Measurements from ENCODE around the gene PYCR2. TPM values are rescaled to one million over a fixed set of nuclear protein-coding genes. Genes with fewer than 3 reads are reported as not detected.
A peak's percentile ranks its signal among the peaks of the same experiment; 100 is the strongest.
"Not testable (repeated sequence)": the region's sequence is repeated elsewhere in the genome, so short reads cannot be mapped to it uniquely, and the experiment has no call there.

PYCR2 gene
- total RNA-seq, 2 experiments from 2014 or later, result 122 to 126 TPM

- ATAC-seq (no peak), DNase-seq (no peak)
- Mint-ChIP-seq H3K27me3 (ENCODE audit: low read depth) (peaks cover 10% of the 10 kb centered on the region), H3K36me3 (ENCODE audit: low read depth) (no peaks in the 10 kb centered on the region), H3K27ac (no peak overlapping the region), H3K9me3 (ENCODE audit: insufficient read depth) (no peaks in the 10 kb centered on the region), H3K4me3 (no peak overlapping the region), H3K4me1 (ENCODE audit: low read depth) (peaks cover 6% of the 10 kb centered on the region)
- CTCF ChIA-PET, result interaction anchor here (0.8 kb wide), 1 partner anchor 23 kb away, joined by 3 read pairs; no protein-coding TSS in a partner anchor
- POLR2A ChIA-PET, result no interaction called here
These were observed 35.7 kb downstream of the PYCR2 start for GRCh38 chr1:225888289-225888897.

- H3K27me3 Mint-ChIP-seq (ENCODE audit: low read depth), result peaks cover 13% of the 10 kb centered on the region
- H3K27ac Mint-ChIP-seq; POLR2A ChIA-PET; CTCF ChIA-PET; H3K36me3 Mint-ChIP-seq (ENCODE audit: low read depth); H3K9me3 Mint-ChIP-seq (ENCODE audit: insufficient read depth); H3K4me3 Mint-ChIP-seq; ATAC-seq; DNase-seq: not testable (repeated sequence)
- H3K4me1 Mint-ChIP-seq (ENCODE audit: low read depth), result peaks cover 11% of the 10 kb centered on the region
These were observed 36.3 kb downstream of the PYCR2 start for GRCh38 chr1:225887554-225888288.

DNA sequence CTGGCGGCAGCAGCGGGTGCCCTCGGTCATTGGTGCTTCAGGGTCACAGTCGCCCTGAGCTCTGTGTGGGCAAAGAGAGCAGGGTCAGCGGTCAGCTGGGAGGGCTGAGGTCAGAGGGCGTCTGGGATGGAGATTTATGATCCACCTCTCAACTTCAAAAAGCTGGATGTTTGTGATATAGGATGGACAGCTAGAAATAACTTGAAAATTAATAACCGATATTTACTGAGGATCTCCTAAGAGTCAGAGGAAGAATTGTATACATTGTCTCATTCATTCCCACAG is 37.1 kb downstream of the PYCR2 start:
- no peak for DNase-seq
- Mint-ChIP-seq H3K4me3 (no peak overlapping the region), H3K4me1 (ENCODE audit: low read depth) (peaks cover 14% of the 10 kb centered on the region), H3K27ac (no peak overlapping the region), H3K9me3 (ENCODE audit: insufficient read depth) (no peaks in the 10 kb centered on the region), H3K27me3 (ENCODE audit: low read depth) (peaks cover 13% of the 10 kb centered on the region), H3K36me3 (ENCODE audit: low read depth) (no peaks in the 10 kb centered on the region)
- CTCF ChIA-PET, result interaction anchor here (1.3 kb wide), 1 partner anchor 10 kb away, joined by 3 read pairs; no protein-coding TSS in a partner anchor
- ATAC-seq, result no peak
- POLR2A ChIA-PET, result no interaction called here

DNA sequence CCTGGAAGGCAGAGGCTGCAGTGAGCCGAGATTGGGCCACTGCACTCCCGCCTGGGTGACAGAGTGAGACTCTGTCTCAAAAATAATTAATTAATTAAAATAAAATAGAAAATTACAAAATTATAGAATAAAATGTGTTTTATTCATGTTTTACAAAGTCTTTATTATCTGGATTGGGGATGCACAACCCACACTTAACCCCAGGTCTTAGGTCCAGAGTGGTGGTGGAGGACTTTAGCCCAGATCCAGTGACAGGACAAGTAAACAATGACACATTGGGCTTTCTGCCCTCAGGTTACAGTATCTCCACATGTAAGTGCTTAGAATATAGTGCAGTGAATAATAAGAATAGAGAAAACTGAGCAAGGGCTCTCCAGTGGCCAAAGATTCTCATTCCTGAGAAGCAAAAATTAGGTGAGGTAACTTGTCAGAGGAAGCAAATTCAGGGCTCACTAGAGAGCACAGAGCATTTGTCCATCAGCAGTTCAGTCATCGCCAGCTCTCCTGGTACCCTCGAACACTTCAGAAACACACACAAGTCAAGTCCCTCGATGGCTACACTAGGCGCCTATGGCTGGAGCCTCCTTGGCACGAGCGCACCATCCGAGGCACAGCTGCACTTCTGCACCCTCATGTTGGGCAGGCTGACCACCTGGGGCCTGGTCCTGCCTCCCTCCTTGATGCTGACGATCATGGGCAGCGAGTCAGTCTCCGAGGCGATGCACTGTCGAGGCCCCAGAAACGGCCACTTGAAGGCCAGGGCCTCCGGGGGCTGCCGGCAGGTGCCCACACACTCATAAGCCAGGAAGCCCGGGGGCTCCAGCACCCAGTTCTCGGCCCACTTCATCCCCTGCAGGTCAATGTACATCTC is 37.7 kb downstream of the PYCR2 start:
- no peaks in the 10 kb centered on the region for H3K9me3 Mint-ChIP-seq (ENCODE audit: insufficient read depth)
- H3K27me3 Mint-ChIP-seq (ENCODE audit: low read depth), result peaks cover 13% of the 10 kb centered on the region
- no peak overlapping the region for H3K4me3 Mint-ChIP-seq
- CTCF ChIA-PET, result interaction anchor here (1.3 kb wide), 1 partner anchor 11 kb away, joined by 3 read pairs; no protein-coding TSS in a partner anchor
- POLR2A ChIA-PET, result no interaction called here
- no peak for ATAC-seq
- DNase-seq, result no peak
- no peak overlapping the region for H3K27ac Mint-ChIP-seq
- H3K4me1 Mint-ChIP-seq (ENCODE audit: low read depth), result peaks cover 15% of the 10 kb centered on the region
- H3K36me3 Mint-ChIP-seq (ENCODE audit: low read depth), result no peaks in the 10 kb centered on the region

- H3K4me3 Mint-ChIP-seq, result no peak overlapping the region
- no peak overlapping the region for H3K27ac Mint-ChIP-seq
- no peaks in the 10 kb centered on the region for H3K9me3 Mint-ChIP-seq (ENCODE audit: insufficient read depth)
- peaks cover 25% of the 10 kb centered on the region for H3K4me1 Mint-ChIP-seq (ENCODE audit: low read depth)
- DNase-seq (no peak), ATAC-seq (no peak)
- peaks cover 6% of the 10 kb centered on the region for H3K36me3 Mint-ChIP-seq (ENCODE audit: low read depth)
- CTCF ChIA-PET, result interaction anchor here (1.1 kb wide), 1 partner anchor 9 kb away, joined by 3 read pairs; no protein-coding TSS in a partner anchor
- H3K27me3 Mint-ChIP-seq (ENCODE audit: low read depth), result peaks cover 10% of the 10 kb centered on the region
- POLR2A ChIA-PET, result interaction anchor here (1.3 kb wide), 1 partner anchor 12 kb away, joined by 4 read pairs; no protein-coding TSS in a partner anchor
These were observed 38.7 kb downstream of the PYCR2 start for GRCh38 chr1:225885336-225885735.

DNA sequence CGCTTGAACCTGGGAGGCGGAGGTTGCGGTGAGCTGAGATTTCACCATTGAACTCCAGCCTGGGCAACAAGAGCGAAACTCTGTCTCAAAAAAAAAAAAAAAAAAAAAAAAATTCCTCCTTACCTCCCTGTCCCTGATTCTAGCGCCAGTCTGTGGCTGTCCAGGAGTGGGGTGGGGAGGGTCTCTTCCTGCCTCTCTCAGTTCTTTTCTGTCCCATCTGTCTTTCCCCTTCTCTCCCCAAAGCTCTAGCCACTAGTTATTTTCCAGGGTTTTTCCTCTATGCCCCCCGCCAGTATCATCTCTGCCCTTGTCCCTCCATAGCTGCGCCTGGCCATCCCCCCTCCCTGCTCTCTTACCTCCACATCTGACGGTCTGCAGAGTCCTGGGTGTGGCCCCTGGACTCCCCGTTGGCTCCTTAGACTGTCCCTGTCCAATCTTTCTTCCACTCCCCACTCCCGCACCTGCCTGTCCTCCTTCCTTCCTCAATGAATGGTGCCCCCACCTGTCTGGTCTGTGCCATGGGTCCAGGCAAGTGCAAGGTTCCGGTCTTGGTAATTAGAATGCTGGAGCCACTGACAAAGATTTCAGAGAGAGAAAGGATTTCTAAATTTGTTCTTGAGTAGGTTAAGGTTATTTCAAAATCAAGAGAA is 40.3 kb downstream of the PYCR2 start:
- H3K27ac Mint-ChIP-seq, result no peak overlapping the region
- ChIA-PET POLR2A (interaction anchor here (0.6 to 5.5 kb wide), 7 partner anchors 14 to 415 kb away, joined by 3 to 50 read pairs (median 6); partner anchors contain the start of genes PYCR2, SDE2 and SRP9), CTCF (interaction anchor here (1.1 to 8.0 kb wide), 8 partner anchors 14 to 416 kb away, joined by 3 to 63 read pairs (median 10); partner anchors contain the start of gene SRP9)
- peaks cover 10% of the 10 kb centered on the region for H3K27me3 Mint-ChIP-seq (ENCODE audit: low read depth)
- H3K9me3 Mint-ChIP-seq (ENCODE audit: insufficient read depth), result no peaks in the 10 kb centered on the region
- ATAC-seq (no peak), DNase-seq (no peak)
- peak overlapping the region; percentile 87 for H3K4me3 Mint-ChIP-seq
- H3K4me1 Mint-ChIP-seq (ENCODE audit: low read depth), result peaks cover 41% of the 10 kb centered on the region
- H3K36me3 Mint-ChIP-seq (ENCODE audit: low read depth), result peaks cover 17% of the 10 kb centered on the region

DNA sequence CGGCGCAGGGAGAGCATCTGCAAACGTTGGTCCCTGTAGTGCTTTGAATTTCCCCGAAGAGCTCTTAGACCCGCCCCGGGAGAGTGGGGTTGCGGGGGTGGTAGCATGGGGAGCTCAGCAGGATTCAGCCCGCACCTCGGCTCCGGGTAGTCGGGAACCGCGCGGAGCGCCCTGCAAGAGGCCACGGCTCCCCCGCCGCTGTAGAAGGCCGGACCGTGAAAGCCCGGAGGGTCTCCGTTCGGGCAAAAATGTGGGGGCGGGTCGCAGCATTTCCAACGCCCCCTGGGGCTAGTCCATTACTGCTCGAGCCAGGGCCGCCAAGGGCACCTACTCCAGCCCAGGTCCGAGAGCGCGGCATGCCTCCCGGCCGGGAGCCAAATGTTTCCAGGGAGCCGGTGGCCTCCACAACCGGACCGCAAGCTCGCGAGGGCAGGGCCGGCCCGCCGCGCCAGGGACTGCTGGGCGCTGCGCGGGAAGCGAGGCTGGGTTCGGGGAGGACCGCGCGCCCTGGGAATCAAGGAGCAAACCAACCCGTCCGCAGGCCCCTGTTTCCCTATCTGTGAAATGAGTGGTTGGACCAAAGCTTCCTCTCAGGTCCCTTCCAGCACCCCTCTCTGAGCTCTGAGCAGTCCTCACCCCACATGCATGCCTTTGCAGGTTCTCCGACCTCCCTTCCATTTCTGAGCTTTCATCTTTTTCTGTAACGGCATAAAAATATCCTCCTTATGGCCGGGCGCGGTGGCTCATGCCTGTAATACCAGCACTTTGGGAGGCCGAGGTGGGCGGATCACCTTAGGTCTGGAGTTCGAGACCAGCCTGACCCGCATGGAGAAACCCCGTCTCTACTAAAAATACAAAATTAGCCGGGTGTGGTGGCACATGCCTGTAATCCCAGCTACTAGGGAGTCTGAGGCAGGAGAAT is 41.1 kb downstream of the PYCR2 start:
- Mint-ChIP-seq H3K36me3 (ENCODE audit: low read depth) (peaks cover 18% of the 10 kb centered on the region), H3K9me3 (ENCODE audit: insufficient read depth) (no peaks in the 10 kb centered on the region), H3K27me3 (ENCODE audit: low read depth) (peaks cover 8% of the 10 kb centered on the region), H3K4me1 (ENCODE audit: low read depth) (peaks cover 47% of the 10 kb centered on the region), H3K27ac (peak overlapping the region; percentile 82), H3K4me3 (peak overlapping the region; percentile 87)
- CTCF ChIA-PET, result interaction anchor here (0.5 to 8.0 kb wide), 20 partner anchors 9 to 415 kb away, joined by 3 to 63 read pairs (median 4); partner anchors contain the start of gene SRP9
- peak; percentile 48 for DNase-seq
- ATAC-seq, result peak; percentile 48
- POLR2A ChIA-PET, result interaction anchor here (0.6 to 5.5 kb wide), 17 partner anchors 9 to 438 kb away, joined by 3 to 50 read pairs (median 4); partner anchors contain the start of genes PYCR2, SDE2 and SRP9

GRCh38 chr1:225881959-225882693 is 41.9 kb downstream of the PYCR2 start, which contains the start of gene TMEM63A:
TSS of gene TMEM63A (minus strand) at chr1:225882380. CDS start at chr1:225877580, 4,800 bp downstream.
- peak within 1 kb of the TSS; percentile 92 for H3K27ac Mint-ChIP-seq
- H3K36me3 Mint-ChIP-seq (ENCODE audit: low read depth), result peaks cover 26% of the 10 kb centered on the region
- peak; percentile 83 for ATAC-seq
- peaks cover 8% of the 10 kb centered on the region for H3K27me3 Mint-ChIP-seq (ENCODE audit: low read depth)
- H3K4me1 Mint-ChIP-seq (ENCODE audit: low read depth), result peaks cover 56% of the 10 kb centered on the region
- no peaks in the 10 kb centered on the region for H3K9me3 Mint-ChIP-seq (ENCODE audit: insufficient read depth)
- CTCF ChIA-PET, result interaction anchor here (0.6 to 8.0 kb wide), 21 partner anchors 10 to 407 kb away, joined by 3 to 63 read pairs (median 6); partner anchors contain the start of gene SRP9
- H3K4me3 Mint-ChIP-seq, result peak within 1 kb of the TSS; percentile 87
- POLR2A ChIA-PET, result interaction anchor here (0.8 to 5.5 kb wide), 16 partner anchors 8 to 437 kb away, joined by 3 to 50 read pairs (median 4); partner anchors contain the start of genes H3-3A, PYCR2, SDE2 and SRP9
- peak; percentile 93 for DNase-seq

- ATAC-seq, result peak; percentile 43
- Mint-ChIP-seq H3K27me3 (ENCODE audit: low read depth) (peaks cover 8% of the 10 kb centered on the region), H3K36me3 (ENCODE audit: low read depth) (peaks cover 31% of the 10 kb centered on the region), H3K9me3 (ENCODE audit: insufficient read depth) (no peaks in the 10 kb centered on the region), H3K4me1 (ENCODE audit: low read depth) (peaks cover 61% of the 10 kb centered on the region), H3K27ac (peak overlapping the region; percentile 92), H3K4me3 (peak overlapping the region; percentile 87)
- ChIA-PET CTCF (interaction anchor here (0.9 to 8.0 kb wide), 17 partner anchors 10 to 406 kb away, joined by 3 to 63 read pairs (median 5); partner anchors contain the start of gene SRP9), POLR2A (interaction anchor here (0.7 to 5.5 kb wide), 15 partner anchors 9 to 181 kb away, joined by 3 to 50 read pairs (median 5); partner anchors contain the start of genes H3-3A, PYCR2, SDE2 and SRP9)
- peak; percentile 75 for DNase-seq
These were observed 42.7 kb downstream of the PYCR2 start for GRCh38 chr1:225881081-225881958.

Data from activated CD8-positive, alpha-beta T cell treated with anti-CD3 and anti-CD28 coated beads, Interleukin-2, amount 10 ng/mL, durations not matched to agents 7 days and 5 days (primary cell).